A673 (cell line): ENCODE results near the gene NKD1. TPM values are rescaled to one million over a fixed set of nuclear protein-coding genes. Genes with fewer than 3 reads are reported as not detected.

Source experiments
- BruUV-seq: library from RNA; stranded (reverse); fragments of 400-500 nt; replicated peaks from 2 replicates; lab custom pipeline; 2021; lab: Mats Ljungman, UMichigan
- CTCF ChIA-PET: fragments of 300-600 bp; sonication (Branson Sonifier 250); formaldehyde crosslinking; loops from one replicate; lab custom pipeline; 2022; ENCODE audit warnings: antibody characterized with exemption; lab: Charles Lee
- POLR2A ChIA-PET: fragments of 300-600 bp; sonication (Branson Sonifier 250); formaldehyde crosslinking; loops from one replicate; lab custom pipeline; 2022; ENCODE audit warnings: antibody characterized with exemption; ENCODE audit not compliant: low non-redundant PET; lab: Charles Lee
- DNase-seq: peaks from one replicate; pipeline ENCODE4 v3.0.0-alpha.2; 2015; ENCODE audit warnings: low spot score
- H3K27ac ChIP-seq: fragments of 200-600 bp; sonication (generic); 2 replicates; pipeline ENCODE4 v1.5.1; 2016; ENCODE audit warnings: mixed run types, low read depth, mild to moderate bottlenecking, mixed read lengths, antibody characterized with exemption, low read length; ENCODE audit not compliant: poor library complexity, severe bottlenecking
- H3K27me3 ChIP-seq: fragments of 200-600 bp; sonication (generic); replicated peaks from 2 replicates; pipeline ENCODE4 v1.6.1; 2017; ENCODE audit warnings: mixed run types, low read depth, mild to moderate bottlenecking, mixed read lengths, antibody characterized with exemption, low read length; ENCODE audit not compliant: insufficient read depth, poor library complexity
- H3K36me3 ChIP-seq: fragments of 200-600 bp; sonication (generic); 2 replicates; pipeline ENCODE4 v1.6.1; 2016; ENCODE audit warnings: mixed run types, mild to moderate bottlenecking, mixed read lengths, antibody characterized with exemption, low read length; ENCODE audit not compliant: insufficient read depth, poor library complexity, severe bottlenecking
- H3K4me1 ChIP-seq: fragments of 200-600 bp; sonication (generic); 2 replicates; pipeline ENCODE4 v1.6.1; 2017; ENCODE audit warnings: mixed run types, mild to moderate bottlenecking, mixed read lengths, antibody characterized with exemption, low read length; ENCODE audit not compliant: insufficient read depth, poor library complexity, severe bottlenecking
- H3K4me3 ChIP-seq: fragments of 200-600 bp; sonication (generic); 2 replicates; pipeline ENCODE4 v1.5.1; 2016; ENCODE audit warnings: low read depth, mixed run types, mild to moderate bottlenecking, mixed read lengths, low read length; ENCODE audit not compliant: poor library complexity, severe bottlenecking
- H3K9me3 ChIP-seq: fragments of 200-600 bp; sonication (generic); 2 replicates; pipeline ENCODE4 v1.6.1; 2016; ENCODE audit warnings: mixed run types, low read depth, mild to moderate bottlenecking, mixed read lengths, antibody characterized with exemption, low read length; ENCODE audit not compliant: poor library complexity, severe bottlenecking
- EZH2 ChIP-seq: fragments of 200-600 bp; sonication (generic); IDR thresholded peaks from 2 replicates; pipeline ENCODE4 v1.6.1; 2017; ENCODE audit warnings: borderline replicate concordance, low read depth, mild to moderate bottlenecking, mixed read lengths, antibody characterized with exemption, low read length; ENCODE audit not compliant: poor library complexity, severe bottlenecking
- intact Hi-C: fragments of 100-400 bp; cut with micrococcal nuclease; formaldehyde crosslinking; loops from one replicate; pipeline ENCODE4 v1.10.0; 2022; ENCODE audit not compliant: unreplicated experiment
- total RNA-seq: library from RNA; stranded (reverse); gene quantifications from 2 replicates; pipeline ENCODE4 v1.2.3, GENCODE V29; 2021
- TF ChIP-seq, protein P1 (sequence below): fragments of 300-800, 200-600 bp; sonication (generic); conservative IDR thresholded peaks from 2 replicates; pipeline ENCODE4 v1.5.1; 2017; ENCODE audit warnings: low read depth, mild to moderate bottlenecking, antibody characterized with exemption, low read length, moderate library complexity, mixed read lengths

The NKD1 gene
- total RNA-seq, 1 experiment from 2014 or later, result 1.1 TPM

DNA sequence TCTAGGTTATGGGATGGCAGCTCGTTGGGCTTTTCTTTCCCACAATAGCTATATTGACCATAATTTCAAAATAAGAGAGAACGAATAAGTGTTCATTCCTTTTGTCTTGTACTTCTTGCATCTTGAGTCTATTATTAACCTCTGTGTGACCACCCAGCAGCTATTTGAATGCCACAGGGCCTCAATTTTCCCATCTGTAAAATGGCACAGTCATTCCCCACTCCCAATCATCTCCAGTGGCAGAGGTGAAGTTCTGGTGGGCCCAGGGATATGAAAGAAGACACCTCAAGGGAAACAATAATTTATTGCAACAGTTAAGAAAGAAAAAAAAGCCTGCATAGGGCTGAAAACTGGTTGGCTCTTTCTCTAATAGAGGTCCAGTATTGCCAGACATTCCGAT is 28.6 kb upstream of the NKD1 start:
- intact Hi-C loops, result no loop called here
- Histone ChIP-seq H3K9me3 (peaks cover 8% of the 10 kb centered on the region), H3K27ac (no peak overlapping the region), H3K4me1 (no peaks in the 10 kb centered on the region), H3K27me3 (peaks cover 17% of the 10 kb centered on the region), H3K36me3 (no peaks in the 10 kb centered on the region), H3K4me3 (no peak overlapping the region)
- no peak for DNase-seq
- TF ChIP-seq EZH2, result no peak
- TF ChIP-seq, protein P1, sequence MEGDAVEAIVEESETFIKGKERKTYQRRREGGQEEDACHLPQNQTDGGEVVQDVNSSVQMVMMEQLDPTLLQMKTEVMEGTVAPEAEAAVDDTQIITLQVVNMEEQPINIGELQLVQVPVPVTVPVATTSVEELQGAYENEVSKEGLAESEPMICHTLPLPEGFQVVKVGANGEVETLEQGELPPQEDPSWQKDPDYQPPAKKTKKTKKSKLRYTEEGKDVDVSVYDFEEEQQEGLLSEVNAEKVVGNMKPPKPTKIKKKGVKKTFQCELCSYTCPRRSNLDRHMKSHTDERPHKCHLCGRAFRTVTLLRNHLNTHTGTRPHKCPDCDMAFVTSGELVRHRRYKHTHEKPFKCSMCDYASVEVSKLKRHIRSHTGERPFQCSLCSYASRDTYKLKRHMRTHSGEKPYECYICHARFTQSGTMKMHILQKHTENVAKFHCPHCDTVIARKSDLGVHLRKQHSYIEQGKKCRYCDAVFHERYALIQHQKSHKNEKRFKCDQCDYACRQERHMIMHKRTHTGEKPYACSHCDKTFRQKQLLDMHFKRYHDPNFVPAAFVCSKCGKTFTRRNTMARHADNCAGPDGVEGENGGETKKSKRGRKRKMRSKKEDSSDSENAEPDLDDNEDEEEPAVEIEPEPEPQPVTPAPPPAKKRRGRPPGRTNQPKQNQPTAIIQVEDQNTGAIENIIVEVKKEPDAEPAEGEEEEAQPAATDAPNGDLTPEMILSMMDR, result no peak
- ChIA-PET CTCF (no interaction called here), POLR2A (interaction anchor here (0.7 kb wide), 1 partner anchor 346 kb away, joined by 6 read pairs; no protein-coding TSS in a partner anchor)
- no TSS peak for BruUV-seq

DNA sequence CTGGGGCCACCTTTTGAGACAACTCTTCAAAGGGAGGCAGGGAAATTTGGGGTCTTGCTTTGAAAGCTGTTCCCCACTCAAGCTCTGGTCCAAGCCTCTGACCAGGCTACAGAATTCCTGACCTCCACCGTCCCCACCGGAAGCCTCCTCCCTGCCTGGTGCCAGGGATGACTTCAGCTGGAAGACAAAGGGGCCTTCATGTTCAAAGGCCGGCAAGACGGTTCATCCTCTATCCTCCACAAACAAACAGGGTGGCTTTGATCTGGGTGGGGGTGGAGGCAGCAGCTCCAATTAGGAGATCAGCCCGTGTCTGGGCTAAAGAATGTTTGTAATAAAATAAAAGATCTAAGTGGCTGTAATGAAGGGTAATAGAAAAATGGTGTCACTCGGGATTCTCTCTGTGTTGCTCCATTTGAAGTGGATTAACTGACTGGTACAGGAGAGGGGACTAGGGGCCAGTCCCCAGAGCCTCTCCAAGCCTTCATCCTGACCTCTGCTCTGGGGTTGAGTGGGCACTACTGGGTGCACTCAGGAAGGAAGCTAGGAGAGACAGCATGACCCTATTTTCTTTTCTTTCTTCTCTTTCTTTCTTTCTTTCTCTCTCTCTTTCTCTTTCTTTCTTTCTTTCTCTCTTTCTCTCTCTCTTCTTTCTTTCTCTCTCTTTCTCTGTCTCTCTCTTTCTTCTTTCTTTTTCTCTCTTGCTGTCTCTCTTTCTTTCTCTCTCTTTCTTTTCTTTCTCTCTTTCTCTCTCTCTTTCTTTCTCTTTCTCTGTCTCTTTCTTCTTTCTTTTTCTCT is 27.5 kb upstream of the NKD1 start:
- no peaks in the 10 kb centered on the region for H3K4me1 ChIP-seq
- ChIA-PET CTCF (no interaction called here), POLR2A (interaction anchor here (0.7 kb wide), 1 partner anchor 347 kb away, joined by 6 read pairs; no protein-coding TSS in a partner anchor)
- H3K4me3 ChIP-seq, result no peak overlapping the region
- H3K9me3 ChIP-seq, result peaks cover 8% of the 10 kb centered on the region
- no peak for DNase-seq
- intact Hi-C loops, result no loop called here
- no peak overlapping the region for H3K27ac ChIP-seq
- TF ChIP-seq, protein P1, result no peak
- no peak for TF ChIP-seq EZH2
- H3K36me3 ChIP-seq, result no peaks in the 10 kb centered on the region
- BruUV-seq, result no TSS peak
- H3K27me3 ChIP-seq, result peaks cover 17% of the 10 kb centered on the region

- TF ChIP-seq, protein P1, result no peak
- TF ChIP-seq EZH2, result no peak
- H3K36me3 ChIP-seq, result no peaks in the 10 kb centered on the region
- H3K4me3 ChIP-seq, result no peak overlapping the region
- ChIA-PET CTCF (no interaction called here), POLR2A (no interaction called here)
- intact Hi-C loops, result no loop called here
- peaks cover 17% of the 10 kb centered on the region for H3K27me3 ChIP-seq
- BruUV-seq, result no TSS peak
- DNase-seq, result no peak
- peaks cover 7% of the 10 kb centered on the region for H3K9me3 ChIP-seq
- H3K4me1 ChIP-seq, result no peaks in the 10 kb centered on the region
- H3K27ac ChIP-seq, result no peak overlapping the region
These were observed 26.8 kb upstream of the NKD1 start for GRCh38 chr16:50521246-50521900.
